BJ (cell line): Measurements from ENCODE around the gene CACNA1I. TPM values are rescaled to one million over a fixed set of nuclear protein-coding genes. Genes with fewer than 3 reads are reported as not detected.

Experiments
- CTCF ChIA-PET: fragments of 350-600 bp; formaldehyde crosslinking; extraction: SDS; loops from one replicate; lab custom pipeline; 2021; ENCODE audit warnings: antibody characterized with exemption, inconsistent platforms; lab: Yijun Ruan, JAX
- POLR2A ChIA-PET: fragments of 300-600 bp; sonication (Branson Sonifier 250); formaldehyde crosslinking; extraction: SDS; loops from one replicate; lab custom pipeline; 2021; ENCODE audit warnings: antibody characterized with exemption; lab: Charles Lee
- DNase-seq: peaks from one replicate; pipeline ENCODE4 v3.0.0-alpha.2; 2011; ENCODE audit warnings: low read depth
- H3K27me3 ChIP-seq: 2 replicates; pipeline ENCODE4 v1.6.0; 2011; ENCODE audit warnings: low read length; ENCODE audit not compliant: control insufficient read depth, insufficient read depth
- H3K36me3 ChIP-seq: 2 replicates; pipeline ENCODE4 v1.5.1; 2011; ENCODE audit warnings: low read length; ENCODE audit not compliant: control insufficient read depth, insufficient read depth
- H3K4me3 ChIP-seq: 2 replicates; pipeline ENCODE4 v1.5.1; 2011; ENCODE audit warnings: low read depth, mild to moderate bottlenecking, control low read depth, low read length
- CTCF ChIP-seq: IDR thresholded peaks from 2 replicates; pipeline ENCODE4 v1.5.1; 2011; ENCODE audit warnings: low read depth, mild to moderate bottlenecking, control low read depth, inconsistent platforms, low read length, moderate library complexity; ENCODE audit not compliant: insufficient read depth
- polyA plus RNA-seq: library from polyadenylated mRNA; depleted of rRNA; stranded (reverse); fragments of >200 nt; gene quantifications from 2 replicates; pipeline ENCODE4 v1.2.3, GENCODE V29; 2011

The CACNA1I gene
- polyA plus RNA-seq, 1 experiment = 0.01 TPM

GRCh38 chr22:39556970-39557841 lies 13.3 kb upstream of the CACNA1I start:
- no peak for TF ChIP-seq CTCF
- no peaks in the 10 kb centered on the region for H3K36me3 ChIP-seq
- DNase-seq = no peak
- peaks cover 40% of the 10 kb centered on the region for H3K27me3 ChIP-seq
- ChIA-PET CTCF (interaction anchor here (0.8 to 1.5 kb wide), 2 partner anchors 23 to 468 kb away, joined by 4 to 5 read pairs; no protein-coding TSS in a partner anchor), POLR2A (no interaction called here)
- no peak overlapping the region for H3K4me3 ChIP-seq

GRCh38 chr22:39558254-39558727 lies 12.3 kb upstream of the CACNA1I start:
- DNase-seq = no peak
- ChIA-PET POLR2A (no interaction called here), CTCF (interaction anchor here (0.6 to 2.9 kb wide), 4 partner anchors 15 to 790 kb away, joined by 3 to 14 read pairs (median 4); no protein-coding TSS in a partner anchor)
- TF ChIP-seq CTCF = no peak
- Histone ChIP-seq H3K4me3 (no peak overlapping the region), H3K36me3 (no peaks in the 10 kb centered on the region), H3K27me3 (peaks cover 40% of the 10 kb centered on the region)

GRCh38 chr22:39558950-39559349 lies 11.6 kb upstream of the CACNA1I start:
- H3K36me3 ChIP-seq = no peaks in the 10 kb centered on the region
- no peak overlapping the region for H3K4me3 ChIP-seq
- ChIA-PET POLR2A (no interaction called here), CTCF (interaction anchor here (0.6 to 2.9 kb wide), 5 partner anchors 11 to 790 kb away, joined by 3 to 14 read pairs (median 3); no protein-coding TSS in a partner anchor)
- no peak for TF ChIP-seq CTCF
- H3K27me3 ChIP-seq = peaks cover 40% of the 10 kb centered on the region
- no peak for DNase-seq

- ChIA-PET CTCF (interaction anchor here (0.9 to 2.9 kb wide), 5 partner anchors 8 to 465 kb away, joined by 3 to 14 read pairs (median 5); no protein-coding TSS in a partner anchor), POLR2A (no interaction called here)
- TF ChIP-seq CTCF = peak; percentile 61
- Histone ChIP-seq H3K27me3 (peaks cover 40% of the 10 kb centered on the region), H3K36me3 (no peaks in the 10 kb centered on the region), H3K4me3 (no peak overlapping the region)
- DNase-seq = no peak
These were observed 11.0 kb upstream of the CACNA1I start for GRCh38 chr22:39559456-39560105.

- ChIA-PET CTCF (interaction anchor here (1.3 to 2.9 kb wide), 3 partner anchors 9 to 465 kb away, joined by 5 to 14 read pairs (median 6); no protein-coding TSS in a partner anchor), POLR2A (no interaction called here)
- DNase-seq = no peak
- peaks cover 40% of the 10 kb centered on the region for H3K27me3 ChIP-seq
- no peak for TF ChIP-seq CTCF
- no peak overlapping the region for H3K4me3 ChIP-seq
- no peaks in the 10 kb centered on the region for H3K36me3 ChIP-seq
These were observed 10.4 kb upstream of the CACNA1I start for GRCh38 chr22:39560127-39560526.
